CD4-positive, CD25-positive, alpha-beta regulatory T cell (primary cell): ENCODE data around the gene GLG1. TPM values are rescaled to one million over a fixed set of nuclear protein-coding genes. Genes with fewer than 3 reads are reported as not detected.
A peak's percentile ranks its signal among the peaks of the same experiment; 100 is the strongest.

Source experiments
- ATAC-seq, 2 donors: fragments of 150-1000 bp; cut with Tn5 transposase; one replicate each; pipeline ENCODE4 v1.10.0; 2021; ENCODE audit warnings: low read depth in 2 of 2, moderate number of reproducible peaks in 2 of 2, moderate library complexity in 1 of 2
- DNase-seq, 3 donors: peaks; one replicate each; pipeline versions ENCODE4 v3.0.0 to v3.0.0-alpha.2; 2012 to 2022; ENCODE audit warnings: mixed read lengths in 1 of 3
- H3K27ac ChIP-seq: one replicate; pipeline ENCODE4 v1.7.0; 2013; ENCODE audit warnings: mild to moderate bottlenecking, low read length; ENCODE audit not compliant: insufficient read depth, poor library complexity, severe bottlenecking
- H3K27me3 ChIP-seq: one replicate; pipeline ENCODE4 v1.7.0; 2013; ENCODE audit warnings: low read length; ENCODE audit not compliant: control insufficient read depth, insufficient read depth
- H3K36me3 ChIP-seq: one replicate; pipeline ENCODE4 v1.7.0; 2013; ENCODE audit warnings: mild to moderate bottlenecking, low read length, moderate library complexity; ENCODE audit not compliant: control insufficient read depth, insufficient read depth
- H3K4me1 ChIP-seq: 2 replicates; pipeline ENCODE4 v1.7.0; 2013; ENCODE audit warnings: mild to moderate bottlenecking, low read length; ENCODE audit not compliant: insufficient read depth, control insufficient read depth, poor library complexity, severe bottlenecking
- H3K4me3 ChIP-seq: one replicate; pipeline ENCODE4 v1.7.0; 2013; ENCODE audit warnings: low read depth, mild to moderate bottlenecking, low read length, moderate library complexity
- H3K9me3 ChIP-seq, 2 experiments: 1 replicate in 1 of 2; 2 replicates in 1 of 2; pipeline ENCODE4 v1.7.0; 2013; ENCODE audit warnings: low read length in 2 of 2, mild to moderate bottlenecking in 1 of 2, moderate library complexity in 1 of 2; ENCODE audit not compliant: control insufficient read depth in 2 of 2
- H3K27ac Mint-ChIP-seq, 3 donors: one replicate each; pipeline ENCODE4 v1.8.0; 2020 to 2022; ENCODE audit warnings: mild to moderate bottlenecking in 3 of 3, mixed read lengths in 3 of 3, moderate library complexity in 2 of 3
- H3K27me3 Mint-ChIP-seq: one replicate; pipeline ENCODE4 v1.8.0; 2022; ENCODE audit warnings: mild to moderate bottlenecking, mixed read lengths
- H3K36me3 Mint-ChIP-seq: one replicate; pipeline ENCODE4 v1.8.0; 2020; ENCODE audit warnings: mixed read lengths
- H3K4me1 Mint-ChIP-seq, 4 donors: one replicate each; pipeline ENCODE4 v1.8.0; 2020 to 2022; ENCODE audit warnings: mixed read lengths in 4 of 4, mild to moderate bottlenecking in 1 of 4
- H3K4me3 Mint-ChIP-seq, 4 donors: one replicate each; pipeline ENCODE4 v1.8.0; 2020 to 2022; ENCODE audit warnings: mild to moderate bottlenecking in 4 of 4, mixed read lengths in 4 of 4, moderate library complexity in 3 of 4
- H3K9me3 Mint-ChIP-seq, 7 donors: one replicate each; pipeline ENCODE4 v1.8.0; 2020 to 2022; ENCODE audit warnings: mixed read lengths in 7 of 7, mild to moderate bottlenecking in 3 of 7, moderate library complexity in 2 of 7
- polyA plus RNA-seq, 4 donors: library from polyadenylated mRNA; unstranded; fragments of 300-500 nt; fragmentation: Illumina TruSeq; gene quantifications; one replicate each; pipeline ENCODE4 v1.2.3, GENCODE V29; 2021
- total RNA-seq: library from RNA; stranded (reverse); gene quantifications from one replicate; pipeline ENCODE4 v1.2.3, GENCODE V29; 2022

The GLG1 gene
- total and polyA plus RNA-seq, 5 donors from 2014 or later, result 147 to 202 (median 153) TPM

- Mint-ChIP-seq H3K9me3 (no peaks in the 10 kb centered on the region), H3K4me1 (peaks cover 0 to 10% (median 4%) of the 10 kb centered on the region in 4 donors), H3K27me3 (no peaks in the 10 kb centered on the region), H3K4me3 (no peak overlapping the region), H3K36me3 (peaks cover 53% of the 10 kb centered on the region), H3K27ac (peak overlapping the region in 1 of 3 donors; percentile 60)
- Histone ChIP-seq H3K27ac (no peak overlapping the region), H3K27me3 (no peaks in the 10 kb centered on the region), H3K4me1 (no peaks in the 10 kb centered on the region), H3K4me3 (no peak overlapping the region), H3K36me3 (peaks cover 87% of the 10 kb centered on the region), H3K9me3 (no peaks in the 10 kb centered on the region)
- ATAC-seq (no peak), DNase-seq (no peak)
Measured at GRCh38 chr16:74480150-74481029, 126.5 kb downstream of the GLG1 start.

GRCh38 chr16:74477226-74477625 lies 129.7 kb downstream of the GLG1 start:
- H3K36me3 Mint-ChIP-seq, result peaks cover 48% of the 10 kb centered on the region
- ATAC-seq, result no peak
- H3K4me1 Mint-ChIP-seq, result peaks cover 0 to 10% (median 2%) of the 10 kb centered on the region in 4 donors
- Histone ChIP-seq H3K27me3 (no peaks in the 10 kb centered on the region), H3K36me3 (peaks cover 85% of the 10 kb centered on the region), H3K9me3 (no peaks in the 10 kb centered on the region), H3K4me3 (no peak overlapping the region), H3K27ac (no peak overlapping the region), H3K4me1 (no peaks in the 10 kb centered on the region)
- DNase-seq, result no peak
- H3K27ac Mint-ChIP-seq, result peak overlapping the region in 1 of 3 donors; percentile 48
- no peaks in the 10 kb centered on the region for H3K9me3 Mint-ChIP-seq
- H3K27me3 Mint-ChIP-seq, result no peaks in the 10 kb centered on the region
- no peak overlapping the region for H3K4me3 Mint-ChIP-seq

GRCh38 chr16:74474416-74474815 lies 132.5 kb downstream of the GLG1 start:
- Histone ChIP-seq H3K27ac (no peak overlapping the region), H3K36me3 (peaks cover 86% of the 10 kb centered on the region), H3K27me3 (no peaks in the 10 kb centered on the region), H3K4me1 (no peaks in the 10 kb centered on the region), H3K4me3 (no peak overlapping the region), H3K9me3 (no peaks in the 10 kb centered on the region)
- peaks cover 0 to 4% (median 0%) of the 10 kb centered on the region in 4 donors for H3K4me1 Mint-ChIP-seq
- peaks cover 48% of the 10 kb centered on the region for H3K36me3 Mint-ChIP-seq
- DNase-seq, result no peak
- ATAC-seq, result no peak
- peak overlapping the region in 2 of 3 donors; percentile 52 to 65 for H3K27ac Mint-ChIP-seq
- H3K27me3 Mint-ChIP-seq, result no peaks in the 10 kb centered on the region
- no peaks in the 10 kb centered on the region for H3K9me3 Mint-ChIP-seq
- no peak overlapping the region for H3K4me3 Mint-ChIP-seq

- Histone ChIP-seq H3K9me3 (no peaks in the 10 kb centered on the region), H3K36me3 (peaks cover 94% of the 10 kb centered on the region)
- DNase-seq, result no peak
Measured at GRCh38 chr16:74472540-74472939, 134.4 kb downstream of the GLG1 start.

GRCh38 chr16:74472010-74472409 lies 134.9 kb downstream of the GLG1 start:
- H3K4me1 Mint-ChIP-seq, result peaks cover 5 to 9% (median 7%) of the 10 kb centered on the region in 4 donors
- H3K4me3 Mint-ChIP-seq, result no peak overlapping the region
- H3K27me3 Mint-ChIP-seq, result no peaks in the 10 kb centered on the region
- H3K27me3 ChIP-seq, result no peaks in the 10 kb centered on the region
- no peak overlapping the region for H3K27ac ChIP-seq
- H3K4me3 ChIP-seq, result no peak overlapping the region
- no peak for DNase-seq
- peak overlapping the region in 2 of 3 donors; percentile 26 to 44 for H3K27ac Mint-ChIP-seq
- no peaks in the 10 kb centered on the region for H3K9me3 ChIP-seq
- peaks cover 3% of the 10 kb centered on the region for H3K4me1 ChIP-seq
- H3K36me3 Mint-ChIP-seq, result peaks cover 39% of the 10 kb centered on the region
- H3K36me3 ChIP-seq, result peaks cover 94% of the 10 kb centered on the region
- no peaks in the 10 kb centered on the region for H3K9me3 Mint-ChIP-seq
- no peak for ATAC-seq

More at GRCh38 chr16:74472540-74472939, 134.4 kb downstream of the GLG1 start:
- Mint-ChIP-seq H3K27me3 (no peaks in the 10 kb centered on the region), H3K4me3 (no peak overlapping the region), H3K27ac (peak overlapping the region in 1 of 3 donors; percentile 32), H3K4me1 (peaks cover 0 to 4% (median 3%) of the 10 kb centered on the region in 4 donors), H3K9me3 (no peaks in the 10 kb centered on the region), H3K36me3 (peaks cover 40% of the 10 kb centered on the region)
- no peak for ATAC-seq
- Histone ChIP-seq H3K4me3 (no peak overlapping the region), H3K27me3 (no peaks in the 10 kb centered on the region), H3K4me1 (no peaks in the 10 kb centered on the region), H3K27ac (no peak overlapping the region)

GRCh38 chr16:74469946-74470478 lies 136.9 kb downstream of the GLG1 start:
- Histone ChIP-seq H3K4me3 (no peak overlapping the region), H3K27me3 (no peaks in the 10 kb centered on the region), H3K9me3 (no peaks in the 10 kb centered on the region), H3K4me1 (peaks cover 4% of the 10 kb centered on the region), H3K36me3 (peaks cover 94% of the 10 kb centered on the region), H3K27ac (no peak overlapping the region)
- DNase-seq, result no peak
- Mint-ChIP-seq H3K36me3 (peaks cover 44% of the 10 kb centered on the region), H3K9me3 (no peaks in the 10 kb centered on the region), H3K27me3 (no peaks in the 10 kb centered on the region), H3K4me1 (peaks cover 3 to 16% (median 11%) of the 10 kb centered on the region in 4 donors), H3K4me3 (no peak overlapping the region), H3K27ac (peak overlapping the region in 1 of 3 donors; percentile 44)
- ATAC-seq, result no peak

GRCh38 chr16:74468807-74469525 lies 137.9 kb downstream of the GLG1 start:
- no peaks in the 10 kb centered on the region for H3K27me3 Mint-ChIP-seq
- Histone ChIP-seq H3K27ac (no peak overlapping the region), H3K36me3 (peaks cover 96% of the 10 kb centered on the region), H3K4me3 (no peak overlapping the region), H3K9me3 (no peaks in the 10 kb centered on the region), H3K4me1 (peaks cover 4% of the 10 kb centered on the region), H3K27me3 (no peaks in the 10 kb centered on the region)
- DNase-seq, result no peak
- H3K4me3 Mint-ChIP-seq, result no peak overlapping the region
- no peak for ATAC-seq
- peaks cover 4 to 16% (median 11%) of the 10 kb centered on the region in 4 donors for H3K4me1 Mint-ChIP-seq
- no peaks in the 10 kb centered on the region for H3K9me3 Mint-ChIP-seq
- H3K27ac Mint-ChIP-seq, result peak overlapping the region in 1 of 3 donors; percentile 71
- H3K36me3 Mint-ChIP-seq, result peaks cover 54% of the 10 kb centered on the region
